RWPE2 (cell line): ENCODE measurements around the gene TATDN3.

Experiments
- ATAC-seq: fragments of 200-7000 bp; cut with Tn5 transposase; 3 replicates; pipeline ENCODE4 v1.9.1; 2021; ENCODE audit warnings: low read depth
- DNase-seq: peaks from one replicate; pipeline ENCODE4 v3.0.0-alpha.2; 2020; ENCODE audit warnings: low spot score
- H3K27ac ChIP-seq: fragments of 450-650 bp; 2 replicates; pipeline ENCODE4 v1.5.1; 2017; ENCODE audit warnings: mild to moderate bottlenecking; ENCODE audit not compliant: poor library complexity, severe bottlenecking
- H3K27me3 ChIP-seq: fragments of 250-450 bp; sonication (Bioruptor Pico); 2 replicates; pipeline ENCODE4 v1.5.1; 2021; ENCODE audit warnings: mild to moderate bottlenecking, moderate library complexity; ENCODE audit not compliant: insufficient read depth, poor library complexity, severe bottlenecking
- H3K36me3 ChIP-seq: fragments of 250-450 bp; sonication (Bioruptor Pico); 2 replicates; pipeline ENCODE4 v1.5.1; 2020; ENCODE audit warnings: low read depth, mild to moderate bottlenecking, moderate library complexity
- H3K4me1 ChIP-seq: fragments of 250-450 bp; sonication (Bioruptor Pico); 2 replicates; pipeline ENCODE4 v1.5.1; 2021; ENCODE audit warnings: mild to moderate bottlenecking, moderate library complexity; ENCODE audit not compliant: insufficient read depth, poor library complexity, severe bottlenecking
- H3K4me3 ChIP-seq: fragments of 250-450 bp; sonication (Bioruptor Pico); 2 replicates; pipeline ENCODE4 v1.5.1; 2021; ENCODE audit warnings: mild to moderate bottlenecking, moderate library complexity; ENCODE audit not compliant: severe bottlenecking
- H3K9me3 ChIP-seq: fragments of 250-450 bp; sonication (Bioruptor Pico); 2 replicates; pipeline ENCODE4 v1.5.1; 2021; ENCODE audit warnings: mild to moderate bottlenecking, moderate library complexity; ENCODE audit not compliant: severe bottlenecking
- CTCF ChIP-seq: fragments of 450-650 bp; IDR thresholded peaks from one replicate; pipeline ENCODE4 v1.5.1; 2017; ENCODE audit warnings: mild to moderate bottlenecking, moderate library complexity; ENCODE audit not compliant: poor library complexity, severe bottlenecking

TATDN3 gene

GRCh38 chr1:212797681-212798080, 6.0 kb downstream of the TATDN3 start:
- Histone ChIP-seq H3K4me1 (no peaks in the 10 kb centered on the region), H3K4me3 (no peak overlapping the region), H3K9me3 (no peaks in the 10 kb centered on the region), H3K27me3 (no peaks in the 10 kb centered on the region), H3K27ac (no peak overlapping the region), H3K36me3 (no peaks in the 10 kb centered on the region)
- no peak for TF ChIP-seq CTCF
- DNase-seq = no peak
- no peak for ATAC-seq

- no peaks in the 10 kb centered on the region for H3K4me1 ChIP-seq
- H3K27me3 ChIP-seq = no peaks in the 10 kb centered on the region
- H3K4me3 ChIP-seq = no peak overlapping the region
- DNase-seq (no peak), ATAC-seq (no peak)
- no peaks in the 10 kb centered on the region for H3K9me3 ChIP-seq
- H3K36me3 ChIP-seq = no peaks in the 10 kb centered on the region
- TF ChIP-seq CTCF = no peak
- H3K27ac ChIP-seq = no peak overlapping the region
Observed at GRCh38 chr1:212805767-212806166, 14.1 kb downstream of the TATDN3 start.

DNA sequence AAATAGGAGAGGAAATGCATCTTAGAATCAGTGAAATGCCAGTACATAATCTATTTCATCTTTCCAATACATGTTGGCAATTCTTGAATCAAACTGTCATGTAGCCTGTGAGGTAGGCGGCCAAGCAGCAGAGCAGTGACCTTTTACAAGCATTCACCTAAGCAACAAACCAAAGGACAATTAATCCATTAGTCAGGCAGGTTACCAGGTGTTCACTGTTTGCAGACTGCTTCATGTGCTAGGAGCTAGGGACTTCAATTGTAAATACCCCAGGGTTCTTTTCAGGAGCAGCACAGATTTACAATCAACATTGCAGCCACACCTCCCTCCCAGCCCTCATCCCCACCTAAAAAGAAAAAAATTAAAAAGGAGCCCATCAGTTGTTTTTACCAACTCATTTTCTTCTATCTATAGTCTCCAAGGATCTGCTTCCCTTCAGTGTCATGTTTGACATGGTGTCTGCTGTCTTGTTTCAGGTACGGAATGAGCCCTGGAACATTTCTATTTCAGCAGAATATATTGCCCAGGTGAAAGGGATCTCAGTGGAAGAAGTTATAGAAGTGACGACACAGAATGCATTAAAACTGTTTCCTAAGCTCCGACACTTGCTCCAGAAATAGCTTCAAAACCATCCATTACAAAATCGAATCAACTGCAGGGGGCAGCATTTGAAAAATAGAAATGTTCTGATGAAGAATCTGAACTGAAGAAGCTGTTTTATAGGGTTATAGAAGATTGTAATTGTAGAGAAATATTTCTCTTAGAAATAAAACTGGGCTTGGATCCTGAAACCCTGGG, 23.0 kb downstream of the TATDN3 start:
- Histone ChIP-seq H3K4me1 (no peaks in the 10 kb centered on the region), H3K36me3 (no peaks in the 10 kb centered on the region), H3K9me3 (no peaks in the 10 kb centered on the region), H3K4me3 (no peak overlapping the region), H3K27me3 (no peaks in the 10 kb centered on the region), H3K27ac (no peak overlapping the region)
- no peak for ATAC-seq
- DNase-seq = no peak
- no peak for TF ChIP-seq CTCF

- no peak for DNase-seq
- no peaks in the 10 kb centered on the region for H3K27me3 ChIP-seq
- no peaks in the 10 kb centered on the region for H3K4me1 ChIP-seq
- H3K27ac ChIP-seq = no peak overlapping the region
- H3K4me3 ChIP-seq = no peak overlapping the region
- ATAC-seq = no peak
- TF ChIP-seq CTCF = no peak
- no peaks in the 10 kb centered on the region for H3K36me3 ChIP-seq
- no peaks in the 10 kb centered on the region for H3K9me3 ChIP-seq
Observed at GRCh38 chr1:212816567-212817278, 25.0 kb downstream of the TATDN3 start.

DNA sequence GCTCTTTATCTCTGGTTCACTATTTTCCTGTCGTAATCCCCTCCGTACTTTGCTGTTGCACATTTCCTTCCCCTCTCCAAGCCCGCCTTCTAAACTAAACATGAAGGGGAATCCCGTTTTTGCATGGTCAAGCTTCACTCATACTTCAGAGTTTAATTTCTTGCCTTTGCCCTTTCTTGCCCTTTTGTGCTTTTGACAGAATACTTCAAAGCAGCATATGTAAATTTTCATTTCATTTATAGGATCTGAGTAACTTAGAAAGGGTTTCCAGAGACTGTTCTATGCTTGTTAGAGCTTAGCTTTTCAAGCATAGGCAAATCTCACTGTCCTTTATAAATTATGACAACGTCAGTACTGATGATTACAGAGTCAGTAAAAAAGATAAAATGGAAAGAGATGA, 28.0 kb downstream of the TATDN3 start:
- no peak for TF ChIP-seq CTCF
- no peak overlapping the region for H3K4me3 ChIP-seq
- DNase-seq (no peak), ATAC-seq (no peak)
- H3K9me3 ChIP-seq = no peaks in the 10 kb centered on the region
- H3K27ac ChIP-seq = no peak overlapping the region
- H3K27me3 ChIP-seq = no peaks in the 10 kb centered on the region
- H3K36me3 ChIP-seq = no peaks in the 10 kb centered on the region
- H3K4me1 ChIP-seq = no peaks in the 10 kb centered on the region
